ENCODE data around the gene BACE1. TPM values are rescaled to one million over a fixed set of nuclear protein-coding genes. Genes with fewer than 3 reads are reported as not detected.
A peak's percentile ranks its signal among the peaks of the same experiment; 100 is the strongest.

The BACE1 gene
- polyA plus RNA-seq, 1 donor = 37.1 TPM

- Histone ChIP-seq H3K27ac (ENCODE audit: low read length) (no peak overlapping the region), H3K4me3 (ENCODE audit: low read length) (no peak overlapping the region), H3K4me1 (ENCODE audit: control insufficient read depth, insufficient read depth, low read length) (peaks cover 22% of the 10 kb centered on the region), H3K9me3 (ENCODE audit: control insufficient read depth, low read depth, low read length) (no peaks in the 10 kb centered on the region), H3K36me3 (ENCODE audit: control insufficient read depth, insufficient read depth, low read length) (peaks cover 20% of the 10 kb centered on the region), H3K27me3 (ENCODE audit: control insufficient read depth, insufficient read depth, low read length) (no peaks in the 10 kb centered on the region)
- no CpG with 5 or more reads among the region's 6 CpGs for WGBS (ENCODE audit: insufficient coverage, low lambda C conversion rate)
- DNase-seq = no peak
Observed at GRCh38 chr11:117296881-117297280, 19.2 kb downstream of the BACE1 start.

- peaks cover 32% of the 10 kb centered on the region for H3K36me3 ChIP-seq (ENCODE audit: control insufficient read depth, insufficient read depth, low read length)
- H3K27me3 ChIP-seq (ENCODE audit: control insufficient read depth, insufficient read depth, low read length) = no peaks in the 10 kb centered on the region
- DNase-seq = no peak
- no peak overlapping the region for H3K27ac ChIP-seq (ENCODE audit: low read length)
- WGBS (ENCODE audit: insufficient coverage, low lambda C conversion rate) = 60% methylated on average over 2 of the region's 9 CpGs
- H3K9me3 ChIP-seq (ENCODE audit: control insufficient read depth, low read depth, low read length) = no peaks in the 10 kb centered on the region
- peaks cover 22% of the 10 kb centered on the region for H3K4me1 ChIP-seq (ENCODE audit: control insufficient read depth, insufficient read depth, low read length)
- no peak overlapping the region for H3K4me3 ChIP-seq (ENCODE audit: low read length)
Observed at GRCh38 chr11:117295438-117296137, 20.5 kb downstream of the BACE1 start.

GRCh38 chr11:117292616-117293015, 23.4 kb downstream of the BACE1 start:
- no peaks in the 10 kb centered on the region for H3K9me3 ChIP-seq (ENCODE audit: control insufficient read depth, low read depth, low read length)
- no peaks in the 10 kb centered on the region for H3K27me3 ChIP-seq (ENCODE audit: control insufficient read depth, insufficient read depth, low read length)
- no peak for DNase-seq
- WGBS (ENCODE audit: insufficient coverage, low lambda C conversion rate) = 83% methylated on average over 1 of the region's 2 CpGs
- peaks cover 8% of the 10 kb centered on the region for H3K4me1 ChIP-seq (ENCODE audit: control insufficient read depth, insufficient read depth, low read length)
- no peak overlapping the region for H3K4me3 ChIP-seq (ENCODE audit: low read length)
- no peak overlapping the region for H3K27ac ChIP-seq (ENCODE audit: low read length)
- H3K36me3 ChIP-seq (ENCODE audit: control insufficient read depth, insufficient read depth, low read length) = peaks cover 56% of the 10 kb centered on the region

- no peak within 1 kb of the TSS for H3K4me3 ChIP-seq (ENCODE audit: low read length)
- no peaks in the 10 kb centered on the region for H3K27me3 ChIP-seq (ENCODE audit: control insufficient read depth, insufficient read depth, low read length)
- WGBS (ENCODE audit: insufficient coverage, low lambda C conversion rate) = 100% methylated on average over 1 of the region's 8 CpGs
- peaks cover 59% of the 10 kb centered on the region for H3K36me3 ChIP-seq (ENCODE audit: control insufficient read depth, insufficient read depth, low read length)
- DNase-seq = no peak
- no peaks in the 10 kb centered on the region for H3K9me3 ChIP-seq (ENCODE audit: control insufficient read depth, low read depth, low read length)
- no peak within 1 kb of the TSS for H3K27ac ChIP-seq (ENCODE audit: low read length)
- peaks cover 16% of the 10 kb centered on the region for H3K4me1 ChIP-seq (ENCODE audit: control insufficient read depth, insufficient read depth, low read length)
Observed at GRCh38 chr11:117290809-117291396, 25.2 kb downstream of the BACE1 start, which contains the start of gene BACE1-AS. Gene BACE1-AS, plus strand, starts transcription at chr11:117291346.

GRCh38 chr11:117289795-117290194, 26.3 kb downstream of the BACE1 start:
- DNase-seq = no peak
- peaks cover 67% of the 10 kb centered on the region for H3K36me3 ChIP-seq (ENCODE audit: control insufficient read depth, insufficient read depth, low read length)
- H3K4me1 ChIP-seq (ENCODE audit: control insufficient read depth, insufficient read depth, low read length) = peaks cover 16% of the 10 kb centered on the region
- no peaks in the 10 kb centered on the region for H3K9me3 ChIP-seq (ENCODE audit: control insufficient read depth, low read depth, low read length)
- WGBS (ENCODE audit: insufficient coverage, low lambda C conversion rate) = no CpG with 5 or more reads among the region's 1 CpG
- no peak overlapping the region for H3K4me3 ChIP-seq (ENCODE audit: low read length)
- no peak overlapping the region for H3K27ac ChIP-seq (ENCODE audit: low read length)
- no peaks in the 10 kb centered on the region for H3K27me3 ChIP-seq (ENCODE audit: control insufficient read depth, insufficient read depth, low read length)

GRCh38 chr11:117287668-117288067, 28.4 kb downstream of the BACE1 start:
- no peaks in the 10 kb centered on the region for H3K9me3 ChIP-seq (ENCODE audit: control insufficient read depth, low read depth, low read length)
- peaks cover 66% of the 10 kb centered on the region for H3K36me3 ChIP-seq (ENCODE audit: control insufficient read depth, insufficient read depth, low read length)
- peaks cover 16% of the 10 kb centered on the region for H3K4me1 ChIP-seq (ENCODE audit: control insufficient read depth, insufficient read depth, low read length)
- no peak overlapping the region for H3K4me3 ChIP-seq (ENCODE audit: low read length)
- WGBS (ENCODE audit: insufficient coverage, low lambda C conversion rate) = no CpG with 5 or more reads among the region's 3 CpGs
- H3K27me3 ChIP-seq (ENCODE audit: control insufficient read depth, insufficient read depth, low read length) = no peaks in the 10 kb centered on the region
- H3K27ac ChIP-seq (ENCODE audit: low read length) = peak overlapping the region; percentile 30
- peak; percentile 61 to 81 for DNase-seq

- WGBS (ENCODE audit: insufficient coverage, low lambda C conversion rate) = no CpG with 5 or more reads among the region's 2 CpGs
- no peak for DNase-seq
- Histone ChIP-seq H3K36me3 (ENCODE audit: control insufficient read depth, insufficient read depth, low read length) (peaks cover 68% of the 10 kb centered on the region), H3K4me1 (ENCODE audit: control insufficient read depth, insufficient read depth, low read length) (peaks cover 16% of the 10 kb centered on the region), H3K27me3 (ENCODE audit: control insufficient read depth, insufficient read depth, low read length) (no peaks in the 10 kb centered on the region), H3K4me3 (ENCODE audit: low read length) (no peak overlapping the region), H3K9me3 (ENCODE audit: control insufficient read depth, low read depth, low read length) (no peaks in the 10 kb centered on the region), H3K27ac (ENCODE audit: low read length) (no peak overlapping the region)
Observed at GRCh38 chr11:117286588-117286987, 29.5 kb downstream of the BACE1 start.

- H3K9me3 ChIP-seq (ENCODE audit: control insufficient read depth, low read depth, low read length) = no peaks in the 10 kb centered on the region
- no CpG with 5 or more reads among the region's 2 CpGs for WGBS (ENCODE audit: insufficient coverage, low lambda C conversion rate)
- peaks cover 52% of the 10 kb centered on the region for H3K36me3 ChIP-seq (ENCODE audit: control insufficient read depth, insufficient read depth, low read length)
- H3K4me1 ChIP-seq (ENCODE audit: control insufficient read depth, insufficient read depth, low read length) = peaks cover 16% of the 10 kb centered on the region
- no peak for DNase-seq
- no peak overlapping the region for H3K27ac ChIP-seq (ENCODE audit: low read length)
- H3K27me3 ChIP-seq (ENCODE audit: control insufficient read depth, insufficient read depth, low read length) = no peaks in the 10 kb centered on the region
- H3K4me3 ChIP-seq (ENCODE audit: low read length) = no peak overlapping the region
Observed at GRCh38 chr11:117284053-117284452, 32.0 kb downstream of the BACE1 start.

GRCh38 chr11:117282956-117283355, 33.1 kb downstream of the BACE1 start:
- Histone ChIP-seq H3K36me3 (ENCODE audit: control insufficient read depth, insufficient read depth, low read length) (peaks cover 43% of the 10 kb centered on the region), H3K4me3 (ENCODE audit: low read length) (no peak overlapping the region), H3K27ac (ENCODE audit: low read length) (no peak overlapping the region), H3K9me3 (ENCODE audit: control insufficient read depth, low read depth, low read length) (no peaks in the 10 kb centered on the region), H3K27me3 (ENCODE audit: control insufficient read depth, insufficient read depth, low read length) (no peaks in the 10 kb centered on the region), H3K4me1 (ENCODE audit: control insufficient read depth, insufficient read depth, low read length) (peaks cover 11% of the 10 kb centered on the region)
- WGBS (ENCODE audit: insufficient coverage, low lambda C conversion rate) = no CpG with 5 or more reads among the region's 3 CpGs
- DNase-seq = no peak

GRCh38 chr11:117281869-117282268, 34.2 kb downstream of the BACE1 start:
- Histone ChIP-seq H3K27ac (ENCODE audit: low read length) (no peak overlapping the region), H3K27me3 (ENCODE audit: control insufficient read depth, insufficient read depth, low read length) (no peaks in the 10 kb centered on the region), H3K4me1 (ENCODE audit: control insufficient read depth, insufficient read depth, low read length) (peaks cover 2% of the 10 kb centered on the region), H3K9me3 (ENCODE audit: control insufficient read depth, low read depth, low read length) (no peaks in the 10 kb centered on the region), H3K4me3 (ENCODE audit: low read length) (no peak overlapping the region), H3K36me3 (ENCODE audit: control insufficient read depth, insufficient read depth, low read length) (peaks cover 40% of the 10 kb centered on the region)
- no CpG with 5 or more reads among the region's 7 CpGs for WGBS (ENCODE audit: insufficient coverage, low lambda C conversion rate)
- DNase-seq = no peak

- no peak for DNase-seq
- Histone ChIP-seq H3K4me3 (ENCODE audit: low read length) (no peak overlapping the region), H3K36me3 (ENCODE audit: control insufficient read depth, insufficient read depth, low read length) (peaks cover 40% of the 10 kb centered on the region), H3K27me3 (ENCODE audit: control insufficient read depth, insufficient read depth, low read length) (no peaks in the 10 kb centered on the region), H3K4me1 (ENCODE audit: control insufficient read depth, insufficient read depth, low read length) (no peaks in the 10 kb centered on the region), H3K27ac (ENCODE audit: low read length) (no peak overlapping the region), H3K9me3 (ENCODE audit: control insufficient read depth, low read depth, low read length) (no peaks in the 10 kb centered on the region)
- WGBS (ENCODE audit: insufficient coverage, low lambda C conversion rate) = 89% methylated on average over 3 of the region's 6 CpGs
Observed at GRCh38 chr11:117281159-117281558, 34.9 kb downstream of the BACE1 start.
